GM10266 (cell line): ENCODE measurements around the gene RPUSD1.

ENCODE experiments used
- DNase-seq: peaks from one replicate; pipeline ENCODE4 v3.0.0; 2012; ENCODE audit errors: extremely low spot score
- CTCF ChIP-seq: IDR thresholded peaks from 2 replicates; pipeline ENCODE4 v1.5.1; 2012; ENCODE audit warnings: mild to moderate bottlenecking, low read depth; ENCODE audit not compliant: control insufficient read depth, insufficient read depth; ENCODE audit errors: missing control alignments

The RPUSD1 gene

GRCh38 chr16:764184-764750, 23.9 kb downstream of the RPUSD1 start:
- TF ChIP-seq CTCF: no peak
- no peak for DNase-seq

- TF ChIP-seq CTCF: no peak
- no peak for DNase-seq
Observed at GRCh38 chr16:763369-764183, 24.6 kb downstream of the RPUSD1 start.

- no peak for TF ChIP-seq CTCF
- DNase-seq: no peak
Observed at GRCh38 chr16:762595-763268, 25.4 kb downstream of the RPUSD1 start.

GRCh38 chr16:761625-762513, 26.3 kb downstream of the RPUSD1 start:
- no peak for DNase-seq
- TF ChIP-seq CTCF: no peak

GRCh38 chr16:760545-761343, 27.4 kb downstream of the RPUSD1 start, which contains the start of gene MSLN:
TSS of gene MSLN (plus strand) at chr16:760734. CDS start at chr16:762681, 1,947 bp downstream.
- no peak for TF ChIP-seq CTCF

GRCh38 chr16:760065-760464, 28.1 kb downstream of the RPUSD1 start:
- no peak for DNase-seq
- no peak for TF ChIP-seq CTCF

More at GRCh38 chr16:760545-761343, 27.4 kb downstream of the RPUSD1 start, which contains the start of gene MSLN:
- DNase-seq: no peak
